ENCODE results near the gene PDCD6IP. TPM values are rescaled to one million over a fixed set of nuclear protein-coding genes. Genes with fewer than 3 reads are reported as not detected.

Gene PDCD6IP
- total and polyA plus RNA-seq, 2 experiments from 2014 or later, result 45.1 to 185 TPM

DNA sequence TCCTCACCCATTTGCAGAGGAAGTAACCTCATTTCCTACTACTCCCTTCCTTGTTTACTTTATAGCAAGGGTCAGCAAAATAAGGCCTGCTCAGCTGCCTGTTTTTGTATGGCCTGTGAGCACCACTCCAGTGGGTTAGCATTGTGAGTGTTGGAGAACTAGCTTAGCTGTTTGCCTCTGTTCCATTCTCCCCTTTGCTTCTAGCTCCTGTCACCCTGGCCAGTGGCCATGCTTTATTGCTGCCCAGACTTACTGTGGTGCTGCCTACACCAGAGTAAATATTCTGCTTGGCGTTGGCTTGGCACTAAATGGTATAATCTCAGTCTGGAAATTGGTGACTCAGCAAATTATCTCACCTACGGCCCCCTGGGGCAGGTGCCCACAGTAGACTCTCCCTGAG, 8.8 kb downstream of the PDCD6IP start:
- peaks cover 28% of the 10 kb centered on the region for H3K36me3 Mint-ChIP-seq (ENCODE audit: low read depth)
- H3K27ac ChIP-seq (ENCODE audit: low read depth), result no peak overlapping the region
- ATAC-seq (no peak), DNase-seq (ENCODE audit: low spot score) (no peak)
- peaks cover 12% of the 10 kb centered on the region for H4K20me1 ChIP-seq (replicated peaks; ENCODE audit: insufficient read depth)
- H3K27ac Mint-ChIP-seq, result no peak overlapping the region
- no peaks in the 10 kb centered on the region for H3K9me2 ChIP-seq (ENCODE audit: insufficient read depth)
- H3K4me3 ChIP-seq, result no peak overlapping the region
- H3K4me1 ChIP-seq (ENCODE audit: insufficient read depth), result no peaks in the 10 kb centered on the region
- H3F3A ChIP-seq (replicated peaks; ENCODE audit: low read depth), result no peaks in the 10 kb centered on the region
- H3K4me3 Mint-ChIP-seq, result no peak overlapping the region
- peaks cover 98% of the 10 kb centered on the region for H3K79me2 ChIP-seq (replicated peaks; ENCODE audit: insufficient read depth)
- TF ChIP-seq, protein P1, sequence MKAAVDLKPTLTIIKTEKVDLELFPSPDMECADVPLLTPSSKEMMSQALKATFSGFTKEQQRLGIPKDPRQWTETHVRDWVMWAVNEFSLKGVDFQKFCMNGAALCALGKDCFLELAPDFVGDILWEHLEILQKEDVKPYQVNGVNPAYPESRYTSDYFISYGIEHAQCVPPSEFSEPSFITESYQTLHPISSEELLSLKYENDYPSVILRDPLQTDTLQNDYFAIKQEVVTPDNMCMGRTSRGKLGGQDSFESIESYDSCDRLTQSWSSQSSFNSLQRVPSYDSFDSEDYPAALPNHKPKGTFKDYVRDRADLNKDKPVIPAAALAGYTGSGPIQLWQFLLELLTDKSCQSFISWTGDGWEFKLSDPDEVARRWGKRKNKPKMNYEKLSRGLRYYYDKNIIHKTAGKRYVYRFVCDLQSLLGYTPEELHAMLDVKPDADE (IDR thresholded peaks at IDR 0.05), result no peak
- TF ChIP-seq JUNB (IDR thresholded peaks at IDR 0.05; ENCODE audit: unreplicated experiment) (no peak), NANOG (IDR thresholded peaks at IDR 0.05; ENCODE audit: borderline replicate concordance) (no peak)
- peaks cover 4% of the 10 kb centered on the region for H3K27me3 Mint-ChIP-seq (ENCODE audit: insufficient read depth, low read depth, poor library complexity)
- peaks cover 4% of the 10 kb centered on the region; the same call in 1 of the 2 replicates for H3K36me3 ChIP-seq (ENCODE audit: insufficient read depth)
- H2AFZ ChIP-seq, result no peak overlapping the region
- peaks cover 22% of the 10 kb centered on the region for H3K9me3 Mint-ChIP-seq
- peaks cover 15% of the 10 kb centered on the region for H3K4me1 Mint-ChIP-seq
- H3K4me2 ChIP-seq, result no peak overlapping the region
- no peaks in the 10 kb centered on the region for H3K27me3 ChIP-seq (ENCODE audit: insufficient read depth)

DNA sequence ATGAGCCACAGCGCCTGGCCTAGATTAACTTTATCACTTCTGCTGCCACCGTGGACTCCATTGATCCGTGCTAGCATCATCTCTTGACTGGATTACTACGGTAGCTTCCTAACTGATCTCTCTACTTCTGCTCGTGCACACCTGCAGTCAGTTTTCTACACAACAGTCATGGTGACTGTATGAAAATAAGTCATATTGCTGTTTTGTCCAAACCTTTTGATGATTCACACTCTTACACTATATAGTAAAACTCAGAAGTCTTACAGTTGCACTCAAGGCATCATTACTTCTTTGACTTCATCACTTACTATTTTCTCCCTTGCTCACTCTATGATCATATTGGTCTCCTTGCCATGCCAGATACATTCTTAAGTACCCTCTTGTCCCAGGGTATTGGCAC, 10.1 kb downstream of the PDCD6IP start:
- Histone ChIP-seq H3F3A (replicated peaks; ENCODE audit: low read depth) (no peaks in the 10 kb centered on the region), H3K4me3 (no peak overlapping the region), H3K4me2 (no peak overlapping the region), H3K79me2 (replicated peaks; ENCODE audit: insufficient read depth) (peaks cover 86% of the 10 kb centered on the region), H2AFZ (no peak overlapping the region), H3K4me1 (ENCODE audit: insufficient read depth) (no peaks in the 10 kb centered on the region), H3K27me3 (ENCODE audit: insufficient read depth) (no peaks in the 10 kb centered on the region), H4K20me1 (replicated peaks; ENCODE audit: insufficient read depth) (peaks cover 12% of the 10 kb centered on the region), H3K9me2 (ENCODE audit: insufficient read depth) (no peaks in the 10 kb centered on the region), H3K36me3 (ENCODE audit: insufficient read depth) (no peaks in the 10 kb centered on the region; the same call in 1 of the 2 replicates), H3K27ac (ENCODE audit: low read depth) (no peak overlapping the region)
- Mint-ChIP-seq H3K4me1 (peaks cover 15% of the 10 kb centered on the region), H3K27me3 (ENCODE audit: insufficient read depth, low read depth, poor library complexity) (peaks cover 4% of the 10 kb centered on the region), H3K27ac (0 out of 2 replicates have a peak overlapping the region, but pooled peaks have one; percentile 34), H3K36me3 (ENCODE audit: low read depth) (peaks cover 18% of the 10 kb centered on the region), H3K4me3 (no peak overlapping the region), H3K9me3 (peaks cover 13% of the 10 kb centered on the region)
- no peak for ATAC-seq
- DNase-seq (ENCODE audit: low spot score), result no peak
- TF ChIP-seq CREB1 (CRISPR knock-in tag; IDR thresholded peaks at IDR 0.05; ENCODE audit: low read depth) (no peak), STAT1 (IDR thresholded peaks at IDR 0.05; ENCODE audit: unreplicated experiment) (no peak), NANOG (IDR thresholded peaks at IDR 0.05; ENCODE audit: borderline replicate concordance) (no peak), EZH2phosphoT487 (IDR thresholded peaks at IDR 0.05; ENCODE audit: unreplicated experiment) (no peak), EZH2 (IDR thresholded peaks at IDR 0.05; ENCODE audit: low read depth, unreplicated experiment) (no peak), ZNF331 (CRISPR knock-in tag; IDR thresholded peaks at IDR 0.05; ENCODE audit: low read depth) (no peak), ZNF114 (CRISPR knock-in tag; IDR thresholded peaks at IDR 0.05) (no peak), POLR2AphosphoS5 (IDR thresholded peaks at IDR 0.05; ENCODE audit: low read depth) (no peak), JUNB (IDR thresholded peaks at IDR 0.05; ENCODE audit: unreplicated experiment) (no peak)
- TF ChIP-seq, protein P2, sequence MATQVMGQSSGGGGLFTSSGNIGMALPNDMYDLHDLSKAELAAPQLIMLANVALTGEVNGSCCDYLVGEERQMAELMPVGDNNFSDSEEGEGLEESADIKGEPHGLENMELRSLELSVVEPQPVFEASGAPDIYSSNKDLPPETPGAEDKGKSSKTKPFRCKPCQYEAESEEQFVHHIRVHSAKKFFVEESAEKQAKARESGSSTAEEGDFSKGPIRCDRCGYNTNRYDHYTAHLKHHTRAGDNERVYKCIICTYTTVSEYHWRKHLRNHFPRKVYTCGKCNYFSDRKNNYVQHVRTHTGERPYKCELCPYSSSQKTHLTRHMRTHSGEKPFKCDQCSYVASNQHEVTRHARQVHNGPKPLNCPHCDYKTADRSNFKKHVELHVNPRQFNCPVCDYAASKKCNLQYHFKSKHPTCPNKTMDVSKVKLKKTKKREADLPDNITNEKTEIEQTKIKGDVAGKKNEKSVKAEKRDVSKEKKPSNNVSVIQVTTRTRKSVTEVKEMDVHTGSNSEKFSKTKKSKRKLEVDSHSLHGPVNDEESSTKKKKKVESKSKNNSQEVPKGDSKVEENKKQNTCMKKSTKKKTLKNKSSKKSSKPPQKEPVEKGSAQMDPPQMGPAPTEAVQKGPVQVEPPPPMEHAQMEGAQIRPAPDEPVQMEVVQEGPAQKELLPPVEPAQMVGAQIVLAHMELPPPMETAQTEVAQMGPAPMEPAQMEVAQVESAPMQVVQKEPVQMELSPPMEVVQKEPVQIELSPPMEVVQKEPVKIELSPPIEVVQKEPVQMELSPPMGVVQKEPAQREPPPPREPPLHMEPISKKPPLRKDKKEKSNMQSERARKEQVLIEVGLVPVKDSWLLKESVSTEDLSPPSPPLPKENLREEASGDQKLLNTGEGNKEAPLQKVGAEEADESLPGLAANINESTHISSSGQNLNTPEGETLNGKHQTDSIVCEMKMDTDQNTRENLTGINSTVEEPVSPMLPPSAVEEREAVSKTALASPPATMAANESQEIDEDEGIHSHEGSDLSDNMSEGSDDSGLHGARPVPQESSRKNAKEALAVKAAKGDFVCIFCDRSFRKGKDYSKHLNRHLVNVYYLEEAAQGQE (IDR thresholded peaks at IDR 0.05; ENCODE audit: unreplicated experiment), result no peak
- TF ChIP-seq, protein P1 (IDR thresholded peaks at IDR 0.05), result no peak
- TF ChIP-seq, protein P3, sequence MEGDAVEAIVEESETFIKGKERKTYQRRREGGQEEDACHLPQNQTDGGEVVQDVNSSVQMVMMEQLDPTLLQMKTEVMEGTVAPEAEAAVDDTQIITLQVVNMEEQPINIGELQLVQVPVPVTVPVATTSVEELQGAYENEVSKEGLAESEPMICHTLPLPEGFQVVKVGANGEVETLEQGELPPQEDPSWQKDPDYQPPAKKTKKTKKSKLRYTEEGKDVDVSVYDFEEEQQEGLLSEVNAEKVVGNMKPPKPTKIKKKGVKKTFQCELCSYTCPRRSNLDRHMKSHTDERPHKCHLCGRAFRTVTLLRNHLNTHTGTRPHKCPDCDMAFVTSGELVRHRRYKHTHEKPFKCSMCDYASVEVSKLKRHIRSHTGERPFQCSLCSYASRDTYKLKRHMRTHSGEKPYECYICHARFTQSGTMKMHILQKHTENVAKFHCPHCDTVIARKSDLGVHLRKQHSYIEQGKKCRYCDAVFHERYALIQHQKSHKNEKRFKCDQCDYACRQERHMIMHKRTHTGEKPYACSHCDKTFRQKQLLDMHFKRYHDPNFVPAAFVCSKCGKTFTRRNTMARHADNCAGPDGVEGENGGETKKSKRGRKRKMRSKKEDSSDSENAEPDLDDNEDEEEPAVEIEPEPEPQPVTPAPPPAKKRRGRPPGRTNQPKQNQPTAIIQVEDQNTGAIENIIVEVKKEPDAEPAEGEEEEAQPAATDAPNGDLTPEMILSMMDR (conservative IDR thresholded peaks at IDR 0.05; ENCODE audit: low read depth in 2 of 2), result no peak
